CD14-positive monocyte (primary cell): Measurements from ENCODE around the gene CTSD. TPM values are rescaled to one million over a fixed set of nuclear protein-coding genes. Genes with fewer than 3 reads are reported as not detected.
A peak's percentile ranks its signal among the peaks of the same experiment; 100 is the strongest.

Experiments
- DNase-seq, 3 donors: peaks; one replicate each; pipeline ENCODE4 v3.0.0-alpha.2; 2011 to 2022
- H2AFZ ChIP-seq: 2 replicates; pipeline ENCODE4 v1.6.0; 2012; ENCODE audit warnings: mild to moderate bottlenecking, low read depth, low read length, inconsistent platforms; ENCODE audit not compliant: insufficient read depth, poor library complexity, severe bottlenecking
- H3K27ac ChIP-seq, 2 donors: 1 replicate in 1 of 2; 2 replicates in 1 of 2; pipeline ENCODE4 v1.5.1; 2012 to 2013; ENCODE audit warnings: low read length in 2 of 2, control low read depth in 1 of 2, inconsistent platforms in 1 of 2, low read depth in 1 of 2, mild to moderate bottlenecking in 1 of 2
- H3K27me3 ChIP-seq, 2 donors: one replicate each; pipeline versions ENCODE4 v1.6.0 to v1.6.1; 2011 to 2013; ENCODE audit warnings: low read length in 2 of 2; ENCODE audit not compliant: control insufficient read depth in 2 of 2, insufficient read depth in 2 of 2
- H3K36me3 ChIP-seq, 2 donors: replicated peaks in 1 of 2; 1 replicate in 1 of 2; 2 replicates in 1 of 2; pipeline versions ENCODE4 v1.5.1 to v1.6.1; 2012 to 2013; ENCODE audit warnings: low read length in 2 of 2, control low read depth in 1 of 2, inconsistent platforms in 1 of 2, mild to moderate bottlenecking in 1 of 2; ENCODE audit not compliant: insufficient read depth in 2 of 2, control insufficient read depth in 1 of 2
- H3K4me1 ChIP-seq, 2 donors: 1 replicate in 1 of 2; 2 replicates in 1 of 2; pipeline versions ENCODE4 v1.5.1 to v1.6.1; 2012 to 2013; ENCODE audit warnings: low read length in 2 of 2, control low read depth in 1 of 2, inconsistent platforms in 1 of 2, mild to moderate bottlenecking in 1 of 2, moderate library complexity in 1 of 2; ENCODE audit not compliant: insufficient read depth in 2 of 2, control insufficient read depth in 1 of 2
- H3K4me2 ChIP-seq: replicated peaks from 2 replicates; pipeline ENCODE3; 2012; ENCODE audit warnings: low read length, moderate library complexity, mild to moderate bottlenecking; ENCODE audit not compliant: poor library complexity, severe bottlenecking; ENCODE audit errors: extremely low read depth
- H3K4me3 ChIP-seq, 3 experiments: fragments of 200-600 bp in 1 of 3; sonication (generic) in 1 of 3; replicated peaks in 1 of 3; 1 replicate in 2 of 3; 2 replicates in 1 of 3; pipeline ENCODE4 v1.5.1; 2011 to 2013; ENCODE audit warnings: low read length in 3 of 3, mild to moderate bottlenecking in 3 of 3, control low read depth in 2 of 3, low read depth in 2 of 3, inconsistent platforms in 1 of 3, moderate library complexity in 1 of 3
- H3K79me2 ChIP-seq: 2 replicates; pipeline ENCODE4 v1.6.0; 2012; ENCODE audit warnings: mild to moderate bottlenecking, control low read depth, inconsistent platforms, low read length, moderate library complexity; ENCODE audit not compliant: insufficient read depth
- H3K9ac ChIP-seq: 2 replicates; pipeline ENCODE4 v1.6.0; 2017; ENCODE audit warnings: low read length, mild to moderate bottlenecking; ENCODE audit not compliant: insufficient read depth, poor library complexity, severe bottlenecking
- H3K9me3 ChIP-seq, 2 donors: replicated peaks in 1 of 2; 1 replicate in 1 of 2; 2 replicates in 1 of 2; pipeline versions ENCODE4 v1.5.1 to v1.6.1; 2012 to 2013; ENCODE audit warnings: low read length in 2 of 2, control low read depth in 1 of 2; ENCODE audit not compliant: control insufficient read depth in 1 of 2, insufficient read depth in 1 of 2
- H4K20me1 ChIP-seq: 2 replicates; pipeline ENCODE4 v1.6.0; 2012; ENCODE audit warnings: mild to moderate bottlenecking, low read length, control low read depth, moderate library complexity; ENCODE audit not compliant: insufficient read depth
- H3K27ac Mint-ChIP-seq, 7 donors: one replicate each; pipeline ENCODE4 v1.8.0; 2020; ENCODE audit warnings: mild to moderate bottlenecking in 7 of 7, mixed read lengths in 7 of 7, moderate library complexity in 6 of 7, inconsistent platforms in 2 of 7
- H3K27me3 Mint-ChIP-seq, 3 donors: one replicate each; pipeline ENCODE4 v1.8.0; 2021 to 2022; ENCODE audit warnings: low read depth in 3 of 3, mild to moderate bottlenecking in 3 of 3, mixed read lengths in 3 of 3, moderate library complexity in 3 of 3, inconsistent platforms in 1 of 3
- H3K36me3 Mint-ChIP-seq, 2 donors: one replicate each; pipeline ENCODE4 v1.8.0; 2020; ENCODE audit warnings: mixed read lengths in 2 of 2, inconsistent platforms in 1 of 2, mild to moderate bottlenecking in 1 of 2
- H3K4me1 Mint-ChIP-seq: one replicate; pipeline ENCODE4 v1.8.0; 2020; ENCODE audit warnings: mild to moderate bottlenecking, mixed read lengths
- H3K4me3 Mint-ChIP-seq, 2 donors: one replicate each; pipeline ENCODE4 v1.8.0; 2020; ENCODE audit warnings: mild to moderate bottlenecking in 2 of 2, mixed read lengths in 2 of 2, moderate library complexity in 1 of 2
- H3K9me3 Mint-ChIP-seq, 7 donors: one replicate each; pipeline ENCODE4 v1.8.0; 2020 to 2022; ENCODE audit warnings: mixed read lengths in 7 of 7, mild to moderate bottlenecking in 6 of 7, moderate library complexity in 6 of 7, inconsistent platforms in 2 of 7
- CTCF ChIP-seq: fragments of 200-600 bp; IDR thresholded peaks from one replicate; pipeline ENCODE4 v1.8.0; 2022; ENCODE audit warnings: antibody characterized with exemption, mild to moderate bottlenecking
- WGBS: methylation state at CpG from one replicate; pipeline ENCODE4 v1.1.5; 2013; ENCODE audit warnings: missing lambda C conversion rate; ENCODE audit not compliant: insufficient coverage; 5-methylcytosine and 5-hydroxymethylcytosine counted together
- intact Hi-C, 2 donors: fragments of 100-400 bp; cut with micrococcal nuclease; formaldehyde crosslinking; loops; one replicate each; pipeline versions ENCODE4 v1.15.0 to v1.15.1; 2023
- polyA plus RNA-seq, 3 donors: library from polyadenylated mRNA; depleted of rRNA in 1 of 3; unstranded in 2 of 3; stranded (reverse) in 1 of 3; fragments of 300-500 nt in 2 of 3; fragments of >200 nt in 1 of 3; fragmentation: Illumina TruSeq in 2 of 3; gene quantifications; 1 replicate in 2 of 3; 2 replicates in 1 of 3; pipeline ENCODE4 v1.2.3, GENCODE V29; 2012 to 2021

The CTSD gene
- polyA plus RNA-seq, 3 donors = 835 to 1,372 (median 855) TPM

- peaks cover 85 to 88% of the 10 kb centered on the region in 2 donors for H3K4me1 ChIP-seq
- H3K4me3 Mint-ChIP-seq = no peak overlapping the region
Observed at GRCh38 chr11:1776331-1776851, 12.7 kb upstream of the CTSD start.

GRCh38 chr11:1774886-1775285, 11.2 kb upstream of the CTSD start:
- H3K9ac ChIP-seq = no peak overlapping the region
- H3K36me3 ChIP-seq = no peaks in the 10 kb centered on the region
- no peak overlapping the region for H3K4me2 ChIP-seq
- no peaks in the 10 kb centered on the region for H3K79me2 ChIP-seq
- H4K20me1 ChIP-seq = no peaks in the 10 kb centered on the region
- intact Hi-C loops = no loop called here
- peaks cover 1 to 5% (median 2%) of the 10 kb centered on the region in 3 donors for H3K27me3 Mint-ChIP-seq
- peaks cover 83% of the 10 kb centered on the region for H3K4me1 Mint-ChIP-seq
- no peak overlapping the region for H3K4me3 ChIP-seq
- no peak overlapping the region for H2AFZ ChIP-seq
- no peak for TF ChIP-seq CTCF
- no peak overlapping the region for H3K27ac ChIP-seq
- H3K9me3 Mint-ChIP-seq = peaks cover 0 to 4% (median 2%) of the 10 kb centered on the region in 7 donors
- H3K27me3 ChIP-seq = no peaks in the 10 kb centered on the region
- H3K4me3 Mint-ChIP-seq = no peak overlapping the region
- no peak for DNase-seq
- H3K27ac Mint-ChIP-seq = no peak overlapping the region
- WGBS = 86% methylated on average over 10 of the region's 12 CpGs
- peaks cover 4 to 9% of the 10 kb centered on the region in 2 donors for H3K36me3 Mint-ChIP-seq
- no peaks in the 10 kb centered on the region for H3K9me3 ChIP-seq
- H3K4me1 ChIP-seq = peaks cover 85 to 88% of the 10 kb centered on the region in 2 donors

More at GRCh38 chr11:1776331-1776851, 12.7 kb upstream of the CTSD start:
- no peaks in the 10 kb centered on the region for H3K27me3 ChIP-seq
- no peaks in the 10 kb centered on the region for H3K79me2 ChIP-seq
- no peak for TF ChIP-seq CTCF
- no peak overlapping the region for H3K4me2 ChIP-seq
- H3K36me3 ChIP-seq = no peaks in the 10 kb centered on the region
- WGBS = 96% methylated on average over 9 of the region's 11 CpGs
- peak overlapping the region in 3 of 7 donors; percentile 77 to 97 (median 92) for H3K27ac Mint-ChIP-seq
- H3K9me3 ChIP-seq = no peaks in the 10 kb centered on the region
- peak overlapping the region in 1 of 2 donors; percentile 92 for H3K27ac ChIP-seq
- H3K4me1 Mint-ChIP-seq = peaks cover 83% of the 10 kb centered on the region
- H3K27me3 Mint-ChIP-seq = peaks cover 1 to 5% (median 2%) of the 10 kb centered on the region in 3 donors
- intact Hi-C loops = no loop called here
- no peak overlapping the region for H3K4me3 ChIP-seq
- peaks cover 0 to 4% (median 2%) of the 10 kb centered on the region in 7 donors for H3K9me3 Mint-ChIP-seq
- H3K36me3 Mint-ChIP-seq = peaks cover 4 to 9% of the 10 kb centered on the region in 2 donors
- H2AFZ ChIP-seq = no peak overlapping the region
- H4K20me1 ChIP-seq = no peaks in the 10 kb centered on the region
- no peak overlapping the region for H3K9ac ChIP-seq
- DNase-seq = no peak
